ENCODE measurements around the gene KLHL26.

The KLHL26 gene

GRCh38 chr19:18683958-18684641 lies 47.3 kb downstream of the KLHL26 start:
- Histone ChIP-seq H3K36me3 (replicated peaks in 1 of 2; ENCODE audit: control insufficient read depth in 2 of 2, insufficient read depth in 2 of 2, low read length in 2 of 2) (no peaks in the 10 kb centered on the region), H3K9me3 (replicated peaks in 1 of 2; ENCODE audit: control insufficient read depth in 2 of 2, insufficient read depth in 1 of 2, low read depth in 1 of 2, low read length in 2 of 2) (no peaks in the 10 kb centered on the region), H2AFZ (ENCODE audit: low read length) (peak overlapping the region; percentile 94), H2BK120ac (ENCODE audit: low read depth, low read length) (no peak overlapping the region), H3K9ac (ENCODE audit: low read depth, low read length, poor library complexity) (peak overlapping the region; percentile 14), H4K91ac (ENCODE audit: low read depth, low read length, poor library complexity) (no peak overlapping the region), H2AK5ac (ENCODE audit: low read depth, low read length) (peak overlapping the region; percentile 87), H2BK12ac (ENCODE audit: low read length) (peak overlapping the region; percentile 86), H3K27ac (replicated peaks; ENCODE audit: low read length) (no peak overlapping the region), H2BK5ac (ENCODE audit: low read length) (no peak overlapping the region), H4K8ac (ENCODE audit: low read depth, low read length) (no peak overlapping the region), H3K27me3 (ENCODE audit: control insufficient read depth in 3 of 3, insufficient read depth in 3 of 3, low read depth in 1 of 3, low read length in 3 of 3) (no peaks in the 10 kb centered on the region), H3K4me2 (ENCODE audit: insufficient read depth, low read length, poor library complexity, severe bottlenecking) (peak overlapping the region; percentile 91), H3K23ac (ENCODE audit: low read depth, low read length, poor library complexity) (peak overlapping the region; percentile 76), H3K4ac (ENCODE audit: low read length) (peak overlapping the region; percentile 2), H3K18ac (ENCODE audit: low read length) (peak overlapping the region; percentile 15), H3K79me1 (ENCODE audit: low read depth, low read length) (peaks cover 16% of the 10 kb centered on the region), H2BK15ac (ENCODE audit: low read length) (peak overlapping the region; percentile 90), H3K4me1 (ENCODE audit: control insufficient read depth in 2 of 2, insufficient read depth in 1 of 2, low read depth in 1 of 2, low read length in 2 of 2) (peaks cover 4 to 11% of the 10 kb centered on the region in 2 donors), H3K14ac (ENCODE audit: low read length) (peak overlapping the region; percentile 63), H3K4me3 (ENCODE audit: low read length in 2 of 2) (peak overlapping the region; percentile 67 to 85)
- no peak for DNase-seq (ENCODE audit: low spot score)
- no CpG with 5 or more reads among the region's 16 CpGs for WGBS, 2 donors (ENCODE audit: extremely low coverage in 2 of 2, insufficient read length in 2 of 2, insufficient replicate concordance in 1 of 2)

GRCh38 chr19:18684642-18684993 lies 47.8 kb downstream of the KLHL26 start:
- Histone ChIP-seq H3K9me3 (replicated peaks in 1 of 2; ENCODE audit: control insufficient read depth in 2 of 2, insufficient read depth in 1 of 2, low read depth in 1 of 2, low read length in 2 of 2) (no peaks in the 10 kb centered on the region), H3K23ac (ENCODE audit: low read depth, low read length, poor library complexity) (peak overlapping the region; percentile 76), H2BK12ac (ENCODE audit: low read length) (no peak overlapping the region), H3K18ac (ENCODE audit: low read length) (no peak overlapping the region), H3K27me3 (ENCODE audit: control insufficient read depth in 3 of 3, insufficient read depth in 3 of 3, low read depth in 1 of 3, low read length in 3 of 3) (no peaks in the 10 kb centered on the region), H4K91ac (ENCODE audit: low read depth, low read length, poor library complexity) (no peak overlapping the region), H3K14ac (ENCODE audit: low read length) (no peak overlapping the region), H2AK5ac (ENCODE audit: low read depth, low read length) (peak overlapping the region; percentile 87), H3K4me2 (ENCODE audit: insufficient read depth, low read length, poor library complexity, severe bottlenecking) (no peak overlapping the region), H3K79me1 (ENCODE audit: low read depth, low read length) (peaks cover 16% of the 10 kb centered on the region), H3K36me3 (replicated peaks in 1 of 2; ENCODE audit: control insufficient read depth in 2 of 2, insufficient read depth in 2 of 2, low read length in 2 of 2) (no peaks in the 10 kb centered on the region), H3K4me1 (ENCODE audit: control insufficient read depth in 2 of 2, insufficient read depth in 1 of 2, low read depth in 1 of 2, low read length in 2 of 2) (peaks cover 4 to 11% of the 10 kb centered on the region in 2 donors), H2AFZ (ENCODE audit: low read length) (no peak overlapping the region), H2BK5ac (ENCODE audit: low read length) (no peak overlapping the region), H2BK120ac (ENCODE audit: low read depth, low read length) (no peak overlapping the region), H4K8ac (ENCODE audit: low read depth, low read length) (no peak overlapping the region), H3K4ac (ENCODE audit: low read length) (no peak overlapping the region), H2BK15ac (ENCODE audit: low read length) (no peak overlapping the region), H3K4me3 (ENCODE audit: low read length in 2 of 2) (peak overlapping the region; percentile 14 to 67), H3K9ac (ENCODE audit: low read depth, low read length, poor library complexity) (peak overlapping the region; percentile 14), H3K27ac (replicated peaks; ENCODE audit: low read length) (no peak overlapping the region)
- no peak for DNase-seq (ENCODE audit: low spot score)
- WGBS, 2 donors (ENCODE audit: extremely low coverage in 2 of 2, insufficient read length in 2 of 2, insufficient replicate concordance in 1 of 2) = no CpG with 5 or more reads among the region's 3 CpGs

DNA sequence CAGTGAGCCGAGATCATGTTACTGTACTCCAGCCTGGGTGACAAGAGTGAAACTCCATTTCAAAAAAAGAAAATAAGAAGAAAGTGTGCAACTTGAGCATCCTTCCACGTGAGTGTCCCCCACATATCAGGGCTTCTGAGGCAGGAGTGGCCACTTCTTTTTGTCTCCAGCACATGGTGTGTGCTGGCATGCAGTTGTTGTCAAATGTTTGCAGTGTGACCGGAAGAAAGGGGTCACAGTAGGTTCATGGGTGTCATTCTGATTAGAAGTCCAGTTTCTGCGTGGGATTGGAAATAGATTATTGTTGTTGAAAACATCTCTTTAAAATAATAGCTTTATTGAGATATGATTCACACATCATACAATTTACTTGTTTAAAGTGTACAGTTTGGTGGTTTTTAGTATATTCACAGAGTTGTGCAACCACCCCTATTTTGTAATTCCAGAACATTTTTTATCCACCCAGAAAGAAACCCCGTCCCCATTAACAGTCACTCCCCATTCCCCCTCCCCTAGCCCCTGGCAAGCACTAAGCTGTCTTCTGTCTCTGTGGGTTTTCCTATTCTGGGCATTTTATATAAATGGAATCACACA lies 48.9 kb downstream of the KLHL26 start:
- Histone ChIP-seq H3K79me1 (ENCODE audit: low read depth, low read length) (peaks cover 19% of the 10 kb centered on the region), H3K23ac (ENCODE audit: low read depth, low read length, poor library complexity) (no peak overlapping the region), H2AFZ (ENCODE audit: low read length) (no peak overlapping the region), H2BK15ac (ENCODE audit: low read length) (no peak overlapping the region), H2AK5ac (ENCODE audit: low read depth, low read length) (no peak overlapping the region), H3K27ac (replicated peaks; ENCODE audit: low read length) (no peak overlapping the region), H3K9me3 (replicated peaks in 1 of 2; ENCODE audit: control insufficient read depth in 2 of 2, insufficient read depth in 1 of 2, low read depth in 1 of 2, low read length in 2 of 2) (no peaks in the 10 kb centered on the region), H3K27me3 (ENCODE audit: control insufficient read depth in 3 of 3, insufficient read depth in 3 of 3, low read depth in 1 of 3, low read length in 3 of 3) (no peaks in the 10 kb centered on the region), H3K18ac (ENCODE audit: low read length) (no peak overlapping the region), H3K36me3 (replicated peaks in 1 of 2; ENCODE audit: control insufficient read depth in 2 of 2, insufficient read depth in 2 of 2, low read length in 2 of 2) (no peaks in the 10 kb centered on the region), H3K4me2 (ENCODE audit: insufficient read depth, low read length, poor library complexity, severe bottlenecking) (no peak overlapping the region), H2BK12ac (ENCODE audit: low read length) (no peak overlapping the region), H3K4ac (ENCODE audit: low read length) (no peak overlapping the region), H3K9ac (ENCODE audit: low read depth, low read length, poor library complexity) (no peak overlapping the region), H2BK120ac (ENCODE audit: low read depth, low read length) (no peak overlapping the region), H3K4me3 (ENCODE audit: low read length in 2 of 2) (no peak overlapping the region), H3K4me1 (ENCODE audit: control insufficient read depth in 2 of 2, insufficient read depth in 1 of 2, low read depth in 1 of 2, low read length in 2 of 2) (peaks cover 4 to 11% of the 10 kb centered on the region in 2 donors), H4K8ac (ENCODE audit: low read depth, low read length) (no peak overlapping the region), H3K14ac (ENCODE audit: low read length) (no peak overlapping the region), H4K91ac (ENCODE audit: low read depth, low read length, poor library complexity) (no peak overlapping the region), H2BK5ac (ENCODE audit: low read length) (no peak overlapping the region)
- WGBS, 2 donors (ENCODE audit: extremely low coverage in 2 of 2, insufficient read length in 2 of 2, insufficient replicate concordance in 1 of 2) = no CpG with 5 or more reads among the region's 5 CpGs
- no peak for DNase-seq (ENCODE audit: low spot score)

GRCh38 chr19:18687740-18688465 lies 51.1 kb downstream of the KLHL26 start:
- Histone ChIP-seq H3K9me3 (replicated peaks in 1 of 2; ENCODE audit: control insufficient read depth in 2 of 2, insufficient read depth in 1 of 2, low read depth in 1 of 2, low read length in 2 of 2) (no peaks in the 10 kb centered on the region), H2AK5ac (ENCODE audit: low read depth, low read length) (no peak overlapping the region), H3K4me1 (ENCODE audit: control insufficient read depth in 2 of 2, insufficient read depth in 1 of 2, low read depth in 1 of 2, low read length in 2 of 2) (peaks cover 4 to 9% of the 10 kb centered on the region in 2 donors), H3K14ac (ENCODE audit: low read length) (no peak overlapping the region), H3K27ac (replicated peaks; ENCODE audit: low read length) (no peak overlapping the region), H3K4me2 (ENCODE audit: insufficient read depth, low read length, poor library complexity, severe bottlenecking) (no peak overlapping the region), H3K23ac (ENCODE audit: low read depth, low read length, poor library complexity) (no peak overlapping the region), H3K9ac (ENCODE audit: low read depth, low read length, poor library complexity) (peak overlapping the region; percentile 7), H3K4ac (ENCODE audit: low read length) (no peak overlapping the region), H2BK15ac (ENCODE audit: low read length) (no peak overlapping the region), H2BK5ac (ENCODE audit: low read length) (no peak overlapping the region), H3K27me3 (ENCODE audit: control insufficient read depth in 3 of 3, insufficient read depth in 3 of 3, low read depth in 1 of 3, low read length in 3 of 3) (no peaks in the 10 kb centered on the region), H3K4me3 (ENCODE audit: low read length in 2 of 2) (peak overlapping the region in 1 of 2 donors; percentile 5), H2BK12ac (ENCODE audit: low read length) (no peak overlapping the region), H2AFZ (ENCODE audit: low read length) (no peak overlapping the region), H3K18ac (ENCODE audit: low read length) (peak overlapping the region; percentile 2), H2BK120ac (ENCODE audit: low read depth, low read length) (no peak overlapping the region), H3K36me3 (replicated peaks in 1 of 2; ENCODE audit: control insufficient read depth in 2 of 2, insufficient read depth in 2 of 2, low read length in 2 of 2) (no peaks in the 10 kb centered on the region), H4K8ac (ENCODE audit: low read depth, low read length) (no peak overlapping the region), H3K79me1 (ENCODE audit: low read depth, low read length) (peaks cover 22% of the 10 kb centered on the region), H4K91ac (ENCODE audit: low read depth, low read length, poor library complexity) (no peak overlapping the region)
- no peak for DNase-seq (ENCODE audit: low spot score)
- no CpG with 5 or more reads among the region's 16 CpGs for WGBS, 2 donors (ENCODE audit: extremely low coverage in 2 of 2, insufficient read length in 2 of 2, insufficient replicate concordance in 1 of 2)

Data from neuronal stem cell (in vitro differentiated cells).